ENCODE measurements around the gene C19orf67.

DNA sequence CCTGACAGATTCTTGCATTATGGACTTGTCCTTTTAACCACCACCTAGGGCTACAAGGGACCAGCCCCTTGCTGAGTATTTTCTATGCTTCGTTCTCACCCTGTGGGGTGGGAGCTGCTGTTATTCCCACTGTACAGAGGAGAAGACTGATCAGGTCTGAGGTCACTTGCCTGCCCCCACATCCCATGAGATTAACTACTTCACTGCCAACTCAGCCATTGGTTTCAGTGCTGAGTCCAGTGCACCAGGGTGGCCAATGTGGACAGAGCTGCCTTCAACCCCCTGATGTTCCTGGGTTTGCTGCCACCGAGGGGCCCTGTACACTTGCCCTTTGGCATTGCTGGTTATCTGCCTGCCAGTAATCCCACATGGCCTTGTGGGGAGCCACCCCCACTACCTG is 25.1 kb upstream of the C19orf67 start:
- TF ChIP-seq, protein P1, sequence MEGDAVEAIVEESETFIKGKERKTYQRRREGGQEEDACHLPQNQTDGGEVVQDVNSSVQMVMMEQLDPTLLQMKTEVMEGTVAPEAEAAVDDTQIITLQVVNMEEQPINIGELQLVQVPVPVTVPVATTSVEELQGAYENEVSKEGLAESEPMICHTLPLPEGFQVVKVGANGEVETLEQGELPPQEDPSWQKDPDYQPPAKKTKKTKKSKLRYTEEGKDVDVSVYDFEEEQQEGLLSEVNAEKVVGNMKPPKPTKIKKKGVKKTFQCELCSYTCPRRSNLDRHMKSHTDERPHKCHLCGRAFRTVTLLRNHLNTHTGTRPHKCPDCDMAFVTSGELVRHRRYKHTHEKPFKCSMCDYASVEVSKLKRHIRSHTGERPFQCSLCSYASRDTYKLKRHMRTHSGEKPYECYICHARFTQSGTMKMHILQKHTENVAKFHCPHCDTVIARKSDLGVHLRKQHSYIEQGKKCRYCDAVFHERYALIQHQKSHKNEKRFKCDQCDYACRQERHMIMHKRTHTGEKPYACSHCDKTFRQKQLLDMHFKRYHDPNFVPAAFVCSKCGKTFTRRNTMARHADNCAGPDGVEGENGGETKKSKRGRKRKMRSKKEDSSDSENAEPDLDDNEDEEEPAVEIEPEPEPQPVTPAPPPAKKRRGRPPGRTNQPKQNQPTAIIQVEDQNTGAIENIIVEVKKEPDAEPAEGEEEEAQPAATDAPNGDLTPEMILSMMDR (IDR thresholded peaks at IDR 0.05 in 8 of 11, conservative IDR thresholded peaks at IDR 0.05 in 3 of 11): no peak
- TF ChIP-seq POLR2AphosphoS5 (IDR thresholded peaks at IDR 0.05): no peak

Measured in spleen (tissue), 7 donors.